Embryonic facial prominence (tissue), 1 donor: ENCODE results near the gene PIGK.

Source experiments
- DNase-seq: peaks from one replicate; pipeline ENCODE4 v3.0.0-alpha.2; 2016; ENCODE audit errors: extremely low spot score

PIGK gene

GRCh38 chr1:77039111-77039510 lies 180.1 kb downstream of the PIGK start:
- no peak for DNase-seq
